ENCODE measurements around the gene MACROD2. TPM values are rescaled to one million over a fixed set of nuclear protein-coding genes. Genes with fewer than 3 reads are reported as not detected.

MACROD2 gene
- total RNA-seq, 1 experiment from 2014 or later, result 3.1 TPM

- no peak overlapping the region for H3K27ac Mint-ChIP-seq (ENCODE audit: low read depth, unreplicated experiment)
- no TSS peak for BruUV-seq (replicated peaks)
- H3K27me3 Mint-ChIP-seq (ENCODE audit: insufficient read depth, unreplicated experiment), result no peaks in the 10 kb centered on the region
- intact Hi-C loops (cut with micrococcal nuclease), result no loop called here
- no peaks in the 10 kb centered on the region for H3K36me3 Mint-ChIP-seq (ENCODE audit: insufficient read depth, unreplicated experiment)
- H3K4me1 Mint-ChIP-seq (ENCODE audit: insufficient read depth, unreplicated experiment), result no peaks in the 10 kb centered on the region
- no peak overlapping the region for H3K4me3 Mint-ChIP-seq (ENCODE audit: unreplicated experiment)
- H3K9me3 Mint-ChIP-seq (ENCODE audit: unreplicated experiment), result no peaks in the 10 kb centered on the region
- POLR2A ChIA-PET, result no interaction called here
- no peak for DNase-seq (ENCODE audit: unreplicated experiment)
- TF ChIP-seq CTCF (IDR thresholded peaks at IDR 0.05; ENCODE audit: unreplicated experiment), result no peak
- CTCF ChIA-PET, result interaction anchor here (1.1 to 4.1 kb wide), 3 partner anchors 10 to 244 kb away, joined by 3 to 15 read pairs (median 13); no protein-coding TSS in a partner anchor
These were observed 69.0 kb downstream of the MACROD2 start for GRCh38 chr20:14064333-14064732.

- no TSS peak for BruUV-seq (replicated peaks)
- H3K27ac Mint-ChIP-seq (ENCODE audit: low read depth, unreplicated experiment), result no peak overlapping the region
- ChIA-PET POLR2A (no interaction called here), CTCF (interaction anchor here (0.6 to 4.1 kb wide), 4 partner anchors 10 to 244 kb away, joined by 3 to 15 read pairs (median 10); no protein-coding TSS in a partner anchor)
- H3K4me3 Mint-ChIP-seq (ENCODE audit: unreplicated experiment), result no peak overlapping the region
- no peaks in the 10 kb centered on the region for H3K9me3 Mint-ChIP-seq (ENCODE audit: unreplicated experiment)
- H3K27me3 Mint-ChIP-seq (ENCODE audit: insufficient read depth, unreplicated experiment), result no peaks in the 10 kb centered on the region
- no peaks in the 10 kb centered on the region for H3K36me3 Mint-ChIP-seq (ENCODE audit: insufficient read depth, unreplicated experiment)
- no peak for DNase-seq (ENCODE audit: unreplicated experiment)
- no peaks in the 10 kb centered on the region for H3K4me1 Mint-ChIP-seq (ENCODE audit: insufficient read depth, unreplicated experiment)
- intact Hi-C loops (cut with micrococcal nuclease), result no loop called here
- TF ChIP-seq CTCF (IDR thresholded peaks at IDR 0.05; ENCODE audit: unreplicated experiment), result no peak
These were observed 69.6 kb downstream of the MACROD2 start for GRCh38 chr20:14064921-14065320.

GRCh38 chr20:14065774-14066173 lies 70.5 kb downstream of the MACROD2 start:
- intact Hi-C loops (cut with micrococcal nuclease), result no loop called here
- DNase-seq (ENCODE audit: unreplicated experiment), result no peak
- POLR2A ChIA-PET, result no interaction called here
- TF ChIP-seq CTCF (IDR thresholded peaks at IDR 0.05; ENCODE audit: unreplicated experiment), result no peak
- Mint-ChIP-seq H3K9me3 (ENCODE audit: unreplicated experiment) (no peaks in the 10 kb centered on the region), H3K4me3 (ENCODE audit: unreplicated experiment) (no peak overlapping the region), H3K27me3 (ENCODE audit: insufficient read depth, unreplicated experiment) (no peaks in the 10 kb centered on the region), H3K36me3 (ENCODE audit: insufficient read depth, unreplicated experiment) (no peaks in the 10 kb centered on the region), H3K27ac (ENCODE audit: low read depth, unreplicated experiment) (no peak overlapping the region), H3K4me1 (ENCODE audit: insufficient read depth, unreplicated experiment) (no peaks in the 10 kb centered on the region)
- CTCF ChIA-PET, result interaction anchor here (0.6 to 4.1 kb wide), 5 partner anchors 8 to 277 kb away, joined by 4 to 15 read pairs (median 13); no protein-coding TSS in a partner anchor
- no TSS peak for BruUV-seq (replicated peaks)

- H3K27ac Mint-ChIP-seq (ENCODE audit: low read depth, unreplicated experiment), result no peak overlapping the region
- no peaks in the 10 kb centered on the region for H3K36me3 Mint-ChIP-seq (ENCODE audit: insufficient read depth, unreplicated experiment)
- H3K4me1 Mint-ChIP-seq (ENCODE audit: insufficient read depth, unreplicated experiment), result no peaks in the 10 kb centered on the region
- no peak for DNase-seq (ENCODE audit: unreplicated experiment)
- no peaks in the 10 kb centered on the region for H3K9me3 Mint-ChIP-seq (ENCODE audit: unreplicated experiment)
- POLR2A ChIA-PET, result interaction anchor here (0.6 kb wide), 1 partner anchor 112 kb away, joined by 4 read pairs; no protein-coding TSS in a partner anchor
- TF ChIP-seq CTCF (IDR thresholded peaks at IDR 0.05; ENCODE audit: unreplicated experiment), result no peak
- H3K4me3 Mint-ChIP-seq (ENCODE audit: unreplicated experiment), result no peak overlapping the region
- BruUV-seq (replicated peaks), result no TSS peak
- no peaks in the 10 kb centered on the region for H3K27me3 Mint-ChIP-seq (ENCODE audit: insufficient read depth, unreplicated experiment)
- CTCF ChIA-PET, result interaction anchor here (0.6 to 4.1 kb wide), 5 partner anchors 13 to 247 kb away, joined by 3 to 15 read pairs (median 5); no protein-coding TSS in a partner anchor
- intact Hi-C loops (cut with micrococcal nuclease), result no loop called here
These were observed 72.3 kb downstream of the MACROD2 start for GRCh38 chr20:14067603-14068002.

Measured in MCF 10A (cell line).